NCI-H774 (cell line): ENCODE data around the gene ALDH1A3.

Experiments
- DNase-seq: peaks from one replicate; lab custom pipeline; 2025; lab: John Stamatoyannopoulos, UW

Gene ALDH1A3

DNA sequence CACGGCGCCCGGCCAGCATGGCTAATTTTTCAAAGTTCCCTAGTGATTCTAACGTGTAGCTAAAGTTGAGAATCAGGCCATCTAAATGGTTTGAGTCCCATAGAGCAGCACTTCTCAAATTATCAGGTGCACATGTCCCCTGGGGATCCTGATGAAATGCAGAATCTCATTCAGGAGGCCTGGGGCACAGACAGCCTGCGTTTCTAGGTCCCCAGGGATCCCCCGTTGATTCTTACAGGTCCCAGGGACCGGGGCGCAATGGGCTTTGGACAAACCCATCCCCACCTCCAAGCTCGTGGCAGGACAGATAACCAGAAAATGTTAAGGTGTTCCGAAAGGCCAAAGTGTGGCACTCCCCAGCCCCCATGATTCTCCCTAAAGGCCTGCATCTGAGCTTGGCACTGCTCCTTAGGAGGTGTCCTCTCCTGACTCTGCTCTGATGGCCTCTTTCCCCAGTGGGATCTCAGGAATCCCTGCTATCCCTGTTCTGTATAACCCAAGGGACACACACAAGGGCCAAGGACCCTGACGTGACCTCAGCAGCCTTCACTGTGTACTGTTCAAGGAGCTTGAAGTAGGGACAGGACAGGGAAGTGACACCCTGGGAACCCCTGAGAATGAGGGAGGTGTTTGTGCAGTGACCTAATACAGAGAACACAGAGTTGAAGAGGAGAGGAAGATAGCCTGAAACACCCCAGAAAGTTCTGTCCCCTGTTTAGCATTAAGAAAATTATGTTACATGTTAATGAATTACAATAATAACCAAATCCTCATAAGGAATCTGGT is 47.5 kb downstream of the ALDH1A3 start:
- DNase-seq, result no peak

DNA sequence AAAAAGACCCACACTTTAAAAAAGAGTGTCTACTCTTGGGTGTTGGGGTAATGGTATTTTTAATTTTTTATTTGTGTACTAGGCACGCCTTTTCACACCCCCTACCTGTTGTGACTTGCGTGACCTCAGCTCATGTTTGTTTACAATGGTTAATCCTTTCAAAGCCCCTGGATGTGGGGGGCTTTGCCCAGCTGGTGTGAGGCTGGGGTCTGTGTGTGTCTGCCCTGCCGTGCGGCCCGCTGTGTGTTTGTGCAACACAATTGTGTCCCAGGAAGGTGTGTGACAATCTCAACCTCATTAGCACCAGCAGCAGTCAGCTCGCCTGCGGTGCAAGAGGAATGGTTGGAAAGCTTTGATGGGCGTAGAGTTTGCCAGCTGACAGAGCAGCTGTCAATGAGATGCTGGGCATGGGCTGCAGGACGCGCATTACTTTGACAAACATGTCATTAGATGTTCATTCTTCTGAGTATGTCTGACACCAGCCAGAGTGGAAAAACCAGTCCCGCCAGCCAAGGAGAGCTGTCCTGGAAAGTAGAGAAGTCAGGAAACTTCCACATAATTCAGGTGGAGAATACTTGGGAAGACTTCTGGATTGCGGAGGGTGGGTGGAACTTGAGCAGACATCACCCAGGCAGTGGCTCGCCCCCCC is 49.1 kb downstream of the ALDH1A3 start:
- DNase-seq, result no peak

DNA sequence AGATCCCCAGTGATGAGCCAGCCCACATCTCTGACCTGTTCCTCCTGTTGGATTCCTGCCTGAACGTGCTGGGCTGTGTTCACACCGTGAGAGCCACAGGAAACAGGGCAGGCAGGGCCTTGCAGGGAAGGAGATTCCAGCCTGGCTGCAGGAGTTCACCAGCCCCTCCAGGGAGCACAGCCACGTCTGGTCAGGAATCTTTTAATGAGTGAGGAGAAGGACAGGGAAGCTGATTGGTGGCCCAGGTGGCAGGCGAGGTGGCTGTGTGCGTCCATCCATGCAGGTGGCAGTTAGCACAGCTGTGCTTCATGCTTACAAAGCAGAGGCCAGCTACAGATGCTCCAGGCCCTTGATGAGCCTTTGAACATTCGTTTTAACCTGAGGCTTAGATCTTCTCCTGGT is 50.0 kb downstream of the ALDH1A3 start:
- DNase-seq, result no peak

DNA sequence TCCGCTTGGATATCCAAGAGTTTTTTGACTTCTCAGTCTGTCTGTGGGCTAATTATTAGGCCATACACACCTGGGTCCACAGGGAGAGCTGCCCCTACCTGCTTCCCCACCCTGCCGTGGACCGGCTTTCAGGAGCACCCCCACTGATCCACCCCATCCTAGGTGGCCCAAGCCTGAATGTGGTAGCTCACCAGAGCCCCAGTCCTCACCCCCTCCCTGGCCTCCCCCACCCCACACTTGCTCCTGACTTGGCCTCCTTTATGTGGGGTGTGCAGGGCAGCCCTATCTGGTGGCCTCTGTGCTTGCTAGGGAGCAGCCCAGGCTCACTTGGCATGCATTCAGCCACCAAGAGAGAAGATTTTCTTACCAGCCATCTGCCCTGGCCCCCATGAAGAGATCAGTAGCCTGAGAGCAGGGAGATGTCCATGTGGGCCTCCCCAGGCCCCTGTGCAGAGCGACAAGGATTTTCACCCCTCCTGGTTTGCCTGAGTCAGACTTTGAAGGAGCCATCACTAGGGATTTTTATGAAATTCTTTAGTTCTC is 50.7 kb downstream of the ALDH1A3 start:
- no peak for DNase-seq

DNA sequence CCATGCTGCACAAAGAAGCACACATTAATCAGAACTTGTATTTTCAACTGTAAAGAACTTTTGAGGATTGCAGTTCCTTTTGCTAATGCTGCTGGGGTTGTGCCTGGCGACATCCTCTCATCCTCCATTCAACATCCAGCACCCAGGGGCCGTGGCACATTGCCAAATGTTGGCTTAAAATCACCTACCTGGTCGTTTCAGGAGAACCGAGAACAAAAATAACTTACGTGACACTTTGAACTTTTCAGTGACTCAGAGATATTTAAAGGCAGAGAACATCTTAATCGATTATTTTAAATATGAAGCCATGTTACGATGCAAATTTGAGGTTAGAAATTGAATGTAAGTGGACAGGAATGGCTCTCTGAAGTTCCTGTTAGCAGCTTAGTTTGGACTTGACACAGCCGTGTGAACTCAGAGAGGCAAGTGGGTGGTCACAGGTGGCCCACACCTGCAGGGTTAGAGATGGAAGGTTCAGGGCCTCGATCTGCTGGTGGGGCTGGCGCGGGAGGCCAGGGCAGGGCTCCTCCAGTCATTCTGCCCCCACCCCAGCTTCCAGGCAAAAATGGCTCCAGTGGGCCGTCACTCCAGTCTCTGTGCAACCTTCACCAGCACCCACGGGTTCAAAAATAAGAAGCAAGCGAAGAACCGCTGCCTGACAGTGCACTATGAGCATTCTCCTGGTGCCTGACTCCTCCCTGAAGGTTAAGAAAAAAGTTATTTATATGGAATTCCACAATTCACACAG is 51.7 kb downstream of the ALDH1A3 start:
- no peak for DNase-seq

DNA sequence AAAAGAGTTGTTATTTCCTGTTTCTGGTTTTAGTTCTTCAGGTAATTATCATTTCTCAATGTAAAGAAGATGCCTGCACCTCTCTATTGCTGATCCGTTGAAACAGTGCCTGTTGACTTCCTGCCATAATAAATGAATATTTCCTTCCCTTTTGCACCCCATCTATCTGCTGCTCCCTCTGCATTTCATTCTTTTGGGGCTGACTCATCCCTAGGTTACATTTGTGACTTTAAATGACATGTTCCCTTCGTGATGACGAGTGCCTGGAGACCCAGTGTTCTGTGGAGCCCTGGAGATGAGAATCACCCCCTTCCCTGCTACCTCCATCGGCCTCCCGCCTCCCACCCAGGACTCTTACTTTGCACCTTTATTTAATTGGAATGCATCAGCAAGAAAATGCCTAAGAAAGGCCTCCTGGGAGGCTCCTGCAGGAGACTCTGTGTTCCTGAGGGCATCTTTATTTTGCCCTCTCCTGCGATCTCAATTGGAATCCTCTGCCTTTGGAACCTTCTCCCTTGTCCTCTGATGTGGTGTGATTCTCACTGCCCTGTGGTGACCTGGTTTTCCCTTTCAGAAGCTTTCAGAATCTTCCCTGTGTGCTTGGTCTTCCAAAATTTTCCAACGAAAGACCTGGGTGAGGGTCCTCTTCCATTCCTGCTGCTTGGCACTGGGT is 53.2 kb downstream of the ALDH1A3 start:
- no peak for DNase-seq

DNA sequence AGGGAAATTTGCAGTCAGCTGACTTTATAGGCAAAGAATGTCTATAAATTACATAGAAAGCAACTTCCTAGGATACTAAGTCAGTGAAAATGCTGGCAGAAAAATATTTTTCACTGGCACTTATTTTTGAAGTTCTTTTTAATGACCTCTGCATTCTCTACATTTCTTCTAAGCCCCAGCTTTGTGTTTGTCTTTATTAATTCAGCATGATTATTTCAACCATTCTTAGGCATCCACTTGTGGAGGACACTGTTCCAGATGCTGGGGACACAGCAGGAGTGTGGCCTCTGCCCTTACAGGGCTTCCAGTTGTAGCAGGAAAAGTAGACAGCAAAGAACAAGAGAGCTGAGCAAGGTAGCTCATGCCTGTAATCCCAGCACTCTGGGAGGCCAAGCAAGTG is 54.5 kb downstream of the ALDH1A3 start:
- no peak for DNase-seq

DNA sequence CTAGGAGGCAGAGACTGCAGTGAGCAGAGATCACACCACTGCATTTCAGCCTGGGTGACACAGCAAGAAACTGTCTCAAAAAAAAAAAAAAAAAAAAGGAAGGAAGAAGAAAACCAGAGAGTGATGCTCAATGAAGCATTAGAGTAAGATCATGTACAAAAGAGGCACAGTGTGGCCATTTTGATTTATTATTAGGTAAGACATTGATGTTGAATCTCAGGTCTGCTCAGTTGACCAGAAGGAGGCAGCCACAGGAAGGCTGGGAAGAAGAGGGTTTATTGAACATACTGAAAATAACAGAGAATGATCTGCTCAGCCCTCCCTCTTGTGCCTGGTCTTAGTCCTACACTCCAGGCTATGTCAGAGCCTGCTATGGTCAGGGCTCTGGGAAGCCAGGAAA is 55.1 kb downstream of the ALDH1A3 start:
- no peak for DNase-seq

DNA sequence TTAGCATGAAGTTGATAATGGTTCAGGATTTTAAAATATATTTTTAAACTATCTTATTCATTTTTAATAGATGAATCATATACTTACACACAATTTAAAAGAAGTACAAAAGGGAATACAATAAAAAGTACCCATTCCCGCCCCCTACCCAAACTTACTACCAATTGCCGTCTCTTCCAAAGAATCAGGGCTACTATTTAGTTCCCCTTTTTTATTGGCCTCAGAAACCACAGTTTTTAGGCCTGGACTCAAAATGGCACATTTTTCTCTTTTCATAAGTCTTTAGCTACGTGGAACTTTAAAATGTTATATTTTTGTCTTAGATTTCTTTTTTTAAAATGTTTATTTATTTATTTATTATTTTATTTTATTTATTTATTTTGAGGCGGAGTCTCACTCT is 57.5 kb downstream of the ALDH1A3 start:
- no peak for DNase-seq

DNA sequence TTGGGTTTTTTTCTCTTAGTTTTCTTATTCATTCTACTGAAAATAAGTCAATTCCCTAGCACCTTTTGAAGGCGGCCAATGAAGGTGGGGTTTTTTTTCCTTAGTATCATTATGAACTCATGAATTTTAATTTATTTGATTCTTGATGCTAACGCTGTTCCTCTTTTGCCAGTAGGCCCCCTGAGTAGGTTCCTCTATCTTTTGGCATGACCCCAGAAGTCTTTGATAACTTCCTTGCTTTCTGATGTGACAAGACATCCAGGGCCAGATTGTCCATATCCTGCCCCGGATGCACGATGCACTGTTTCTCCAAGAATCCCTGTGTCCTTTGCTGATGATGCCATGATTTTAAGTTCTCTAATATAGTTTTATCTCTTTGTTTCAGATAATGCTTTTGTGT is 60.2 kb downstream of the ALDH1A3 start:
- DNase-seq, result no peak

DNA sequence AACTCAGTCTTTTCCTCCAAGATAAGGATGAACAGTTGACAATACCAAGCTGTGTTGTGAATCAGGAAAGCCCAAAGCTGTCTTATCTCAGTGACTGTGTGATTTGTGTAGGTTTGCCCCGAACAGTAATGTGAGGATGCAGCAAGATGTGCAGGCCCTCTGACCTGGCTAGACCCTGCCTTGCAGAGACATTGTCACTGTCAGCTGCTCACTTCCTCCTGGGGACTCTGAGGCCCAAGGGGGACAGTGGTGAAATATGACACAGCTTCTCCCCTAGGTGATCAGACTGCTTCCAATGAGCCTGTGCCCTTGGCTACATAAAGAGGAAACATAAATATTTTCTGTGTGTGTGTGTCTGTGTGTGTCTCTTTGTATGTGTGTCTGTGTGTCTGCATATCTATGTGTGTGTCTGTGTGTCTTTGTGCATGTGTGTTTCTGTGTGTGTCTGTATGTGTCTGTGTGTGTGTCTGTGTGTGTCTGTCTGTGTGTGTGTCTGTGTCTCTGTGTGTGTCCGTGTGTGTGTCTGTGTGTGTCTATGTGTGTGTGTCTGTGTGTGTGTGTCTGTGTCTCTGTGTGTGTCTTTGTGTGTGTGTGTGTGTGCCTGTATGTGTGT is 61.2 kb downstream of the ALDH1A3 start:
- DNase-seq, result no peak

DNA sequence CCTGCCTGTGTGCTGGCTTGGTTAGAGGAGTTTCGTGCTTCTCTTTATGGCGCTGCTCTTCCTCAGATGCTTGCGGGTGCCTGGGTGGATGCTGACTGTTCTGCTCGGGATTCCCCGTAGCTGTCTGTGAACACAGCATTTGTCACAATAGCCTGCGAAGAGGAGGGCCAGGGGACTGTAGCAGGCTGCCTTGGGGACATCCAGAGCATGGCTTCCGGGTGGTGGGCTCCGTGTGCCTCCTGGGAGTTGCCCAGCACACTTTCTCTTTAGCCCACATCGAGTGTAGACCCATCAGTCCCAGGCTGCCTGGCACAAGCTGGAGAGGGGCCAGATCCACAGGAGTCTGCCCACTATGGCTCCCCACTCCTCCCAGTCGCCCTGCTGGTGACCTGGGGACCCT is 61.9 kb downstream of the ALDH1A3 start:
- no peak for DNase-seq

DNA sequence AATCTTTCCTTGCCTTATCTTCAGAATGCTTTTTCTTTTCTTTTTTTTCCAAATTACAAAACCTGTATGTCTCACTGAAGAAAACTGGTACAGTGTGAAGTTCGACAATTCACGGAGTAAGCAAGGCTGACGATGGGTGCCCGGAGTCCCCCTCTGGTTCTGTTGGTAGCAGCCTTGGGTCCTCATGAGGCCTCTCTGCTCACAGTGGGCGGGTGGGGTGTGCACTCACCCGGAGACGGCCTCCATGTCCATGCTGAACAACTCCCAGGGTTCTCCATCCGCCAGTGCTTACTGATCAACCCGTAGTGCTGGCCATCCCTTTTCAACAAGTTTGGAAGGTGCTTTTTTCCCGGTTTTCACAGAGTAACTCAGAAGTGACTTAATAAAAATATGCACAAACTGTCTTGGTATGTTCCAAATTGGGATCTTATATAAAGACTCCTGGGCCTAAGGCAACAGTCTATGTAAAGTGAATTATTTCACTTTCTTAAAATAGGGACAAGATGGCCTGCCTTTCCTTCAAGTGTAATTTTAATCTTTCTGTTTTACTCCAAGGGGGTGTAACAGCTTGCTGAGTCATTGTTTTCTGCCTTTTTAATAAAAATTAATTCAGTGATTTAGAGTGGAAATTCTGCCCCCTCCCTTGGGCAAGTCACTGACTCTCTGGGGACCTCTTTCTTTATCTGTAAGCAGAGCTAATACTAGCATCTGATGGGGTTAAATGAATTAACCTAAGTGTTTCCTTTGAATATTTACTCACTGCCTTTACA is 63.2 kb downstream of the ALDH1A3 start:
- no peak for DNase-seq

DNA sequence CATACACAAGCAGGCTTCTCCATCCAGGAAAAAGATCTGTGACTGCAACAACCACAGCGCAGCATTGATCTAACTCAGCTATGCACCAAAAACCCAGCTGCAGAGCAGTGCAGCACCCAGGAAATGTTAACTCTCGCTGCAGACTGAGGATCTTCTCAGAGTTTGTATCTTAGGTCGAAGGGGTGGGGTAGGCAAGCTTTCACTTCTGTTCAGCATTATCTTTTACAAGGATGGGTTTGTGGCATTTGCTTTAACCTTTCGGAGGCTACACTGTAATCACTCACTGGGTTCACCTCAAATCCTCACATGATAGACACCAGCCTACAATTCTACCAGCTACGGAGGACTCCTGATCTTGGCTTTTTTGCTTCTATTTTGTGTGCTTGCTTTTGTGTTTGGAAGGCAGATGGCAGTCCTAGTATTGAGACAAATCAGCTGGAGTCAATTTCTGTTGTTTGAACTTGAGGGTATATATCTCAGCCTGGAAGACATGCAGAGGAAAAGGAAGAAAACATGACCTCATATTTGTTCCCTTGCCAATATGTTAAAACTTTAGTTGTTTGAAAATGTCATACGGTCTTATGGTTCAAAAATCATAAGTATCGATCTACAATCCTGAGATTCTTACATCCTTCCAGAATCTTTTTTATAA is 64.7 kb downstream of the ALDH1A3 start:
- no peak for DNase-seq

DNA sequence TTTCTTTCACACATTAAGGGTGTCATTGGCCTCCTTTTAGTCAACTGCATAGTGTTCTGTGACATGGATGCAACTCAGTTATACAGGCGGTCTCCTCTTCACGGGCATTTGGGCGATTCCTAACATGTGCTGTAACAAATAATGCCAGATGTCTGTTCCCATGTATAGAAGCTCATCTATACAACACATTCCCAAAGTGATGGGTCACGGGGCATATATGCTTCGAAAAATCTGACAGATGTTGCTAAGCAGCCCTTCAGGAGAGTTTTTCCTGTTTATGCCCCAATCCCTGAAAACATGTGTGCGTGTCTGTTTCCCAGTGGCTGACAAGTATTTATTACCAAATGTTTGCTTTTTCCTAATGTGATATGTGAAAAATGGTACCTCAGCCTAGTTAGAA is 65.4 kb downstream of the ALDH1A3 start:
- DNase-seq, result no peak

DNA sequence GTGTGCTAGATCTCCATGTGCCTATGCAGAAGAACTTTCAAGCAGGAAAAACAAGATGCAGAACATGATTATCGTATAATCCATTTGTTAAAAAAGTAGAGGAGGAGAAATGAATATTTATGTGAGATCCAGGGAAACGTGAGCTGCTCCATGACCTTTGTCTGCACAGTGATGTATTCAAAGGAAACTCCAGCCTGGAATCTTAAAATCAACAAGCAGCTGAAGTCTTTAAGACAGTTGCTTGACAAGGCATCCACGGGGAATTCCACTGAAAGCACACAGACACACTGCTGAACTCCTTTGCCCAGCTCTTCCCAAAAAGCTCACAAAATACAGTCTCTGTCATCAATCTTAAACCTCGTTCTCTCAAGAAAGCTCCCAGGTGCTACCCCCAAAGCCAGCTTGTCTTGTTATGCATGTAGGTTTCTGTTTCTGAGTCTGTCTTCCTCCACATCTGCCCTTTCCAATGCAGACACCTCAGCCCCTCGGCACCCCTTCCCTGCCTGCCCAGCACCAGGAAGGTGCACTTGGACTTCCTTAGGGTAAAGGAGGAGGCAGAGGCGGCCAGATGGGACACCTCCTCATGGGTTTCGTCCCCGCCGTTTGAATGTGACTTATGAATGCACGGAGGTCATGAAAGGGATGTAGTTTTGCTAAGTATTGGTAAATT is 68.3 kb downstream of the ALDH1A3 start:
- no peak for DNase-seq

DNA sequence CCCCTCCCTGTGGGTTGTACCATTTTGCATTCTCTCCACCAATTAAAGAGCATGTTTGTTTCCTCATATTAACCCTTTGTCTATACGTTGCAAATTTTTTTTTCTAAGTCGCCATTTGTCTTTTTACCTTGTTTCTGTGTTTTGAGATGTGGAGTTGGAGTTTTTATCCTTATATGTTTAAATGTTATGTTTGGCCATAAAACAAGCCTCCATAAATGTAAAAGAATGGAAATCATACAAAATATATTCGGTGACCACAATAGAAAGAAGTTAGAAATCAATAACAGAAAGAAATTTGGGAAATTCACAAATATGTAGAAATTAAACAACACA is 68.8 kb downstream of the ALDH1A3 start:
- DNase-seq, result no peak

DNA sequence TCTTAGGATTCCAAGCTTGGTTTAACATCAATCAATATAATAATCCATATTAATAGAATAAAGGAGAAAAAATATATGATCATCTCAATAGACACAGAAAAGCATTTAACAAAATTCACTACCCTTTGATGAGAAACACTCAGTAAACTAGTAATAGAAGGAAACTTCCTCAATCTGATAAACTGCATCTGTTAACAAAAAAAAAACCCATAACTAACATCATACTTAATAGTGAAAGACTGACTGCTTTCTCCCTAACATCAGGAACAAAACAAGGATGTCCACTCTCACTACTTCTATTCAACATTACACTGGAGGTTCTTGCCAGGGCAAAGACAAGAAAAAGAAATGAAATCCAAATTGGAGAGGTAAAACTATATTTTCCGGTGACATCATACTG is 70.1 kb downstream of the ALDH1A3 start:
- DNase-seq, result no peak

DNA sequence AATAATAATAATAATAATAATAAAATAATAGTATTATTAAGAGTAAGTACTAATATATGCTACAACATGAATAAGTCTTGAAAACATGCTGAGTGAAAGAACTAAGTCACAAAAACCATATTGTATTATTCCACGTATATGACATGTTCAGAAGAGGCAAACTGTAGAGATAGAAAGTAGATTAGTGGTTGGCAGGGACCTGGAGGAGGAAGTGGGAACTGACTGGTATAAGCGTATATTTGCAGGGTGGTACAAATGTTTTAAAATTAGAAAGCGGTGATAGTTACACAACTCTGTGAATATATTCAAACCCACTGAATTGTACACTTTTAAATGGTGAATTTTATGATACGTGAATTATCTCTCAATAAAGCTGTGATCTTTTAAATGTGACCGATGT is 72.3 kb downstream of the ALDH1A3 start:
- no peak for DNase-seq

DNA sequence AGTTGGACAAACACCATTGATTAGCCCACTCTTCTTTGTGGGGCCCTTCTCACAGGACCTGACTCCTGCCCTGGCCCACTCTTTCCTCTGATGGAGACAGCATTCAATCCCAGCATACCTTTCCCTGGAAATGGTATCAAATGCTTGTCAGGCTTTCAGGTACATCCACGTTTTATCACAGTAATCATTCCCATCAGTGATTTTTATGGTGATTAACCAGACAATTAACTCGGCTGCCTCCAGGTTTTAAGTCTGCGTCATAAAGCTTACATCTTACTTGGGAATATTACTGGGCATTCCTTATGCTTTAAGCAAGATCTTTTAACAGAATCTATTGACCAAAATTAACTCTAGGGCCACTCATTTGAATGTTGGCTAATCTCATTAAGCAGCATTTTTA is 72.9 kb downstream of the ALDH1A3 start:
- DNase-seq, result no peak
